IMR-90 (cell line): ENCODE data around the gene SRCAP. TPM values are rescaled to one million over a fixed set of nuclear protein-coding genes. Genes with fewer than 3 reads are reported as not detected.

ENCODE experiments used
- ATAC-seq: fragments of 200-7000 bp; cut with Tn5 transposase; 2 replicates; pipeline ENCODE4 v1.9.1; 2020; ENCODE audit warnings: low read depth, mild to moderate bottlenecking, moderate library complexity
- BruUV-seq: library from RNA; stranded (reverse); fragments of 400-500 nt; replicated peaks from 2 replicates; lab custom pipeline; 2021; lab: Mats Ljungman, UMichigan
- CTCF ChIA-PET: fragments of 300-600 bp; formaldehyde crosslinking; extraction: SDS; loops from one replicate; lab custom pipeline; 2021; ENCODE audit warnings: antibody characterized with exemption; lab: Yijun Ruan, JAX
- POLR2A ChIA-PET: fragments of 300-600 bp; sonication (Branson Sonifier 250); formaldehyde crosslinking; loops from one replicate; lab custom pipeline; 2022; ENCODE audit warnings: antibody characterized with exemption; ENCODE audit not compliant: unreplicated experiment; lab: Charles Lee
- DNase-seq: peaks from one replicate; pipeline ENCODE4 v3.0.0; 2013
- H2AFZ ChIP-seq: replicated peaks from 2 replicates; pipeline ENCODE3; 2013; ENCODE audit warnings: low read length, mild to moderate bottlenecking; ENCODE audit not compliant: poor library complexity
- H2AK5ac ChIP-seq: 2 replicates; pipeline ENCODE4 v1.6.1; 2013; ENCODE audit warnings: low read depth, low read length, inconsistent platforms
- H2AK9ac ChIP-seq: replicated peaks from 2 replicates; pipeline ENCODE3; 2013; ENCODE audit warnings: mild to moderate bottlenecking, low read depth, low read length, moderate library complexity; ENCODE audit not compliant: poor library complexity
- H2BK120ac ChIP-seq: 2 replicates; pipeline ENCODE4 v1.6.1; 2013; ENCODE audit warnings: low read depth, low read length, inconsistent platforms
- H2BK15ac ChIP-seq: 3 replicates; pipeline ENCODE4 v1.6.1; 2013; ENCODE audit warnings: low read depth, low read length, inconsistent platforms
- H2BK20ac ChIP-seq: 2 replicates; pipeline ENCODE4 v1.6.1; 2013; ENCODE audit warnings: low read depth, mild to moderate bottlenecking, inconsistent platforms, low read length, moderate library complexity
- H2BK5ac ChIP-seq: 2 replicates; pipeline ENCODE4 v1.6.1; 2013; ENCODE audit warnings: mild to moderate bottlenecking, low read depth, low read length, inconsistent platforms; ENCODE audit not compliant: poor library complexity, severe bottlenecking
- H3K14ac ChIP-seq: replicated peaks from 2 replicates; pipeline ENCODE4 v1.6.1; 2013; ENCODE audit warnings: low read depth, low read length, inconsistent platforms
- H3K18ac ChIP-seq: 2 replicates; pipeline ENCODE4 v1.6.1; 2013; ENCODE audit warnings: low read depth, low read length, control low read depth
- H3K23ac ChIP-seq: 2 replicates; pipeline ENCODE4 v1.6.1; 2013; ENCODE audit warnings: low read depth, low read length, inconsistent platforms
- H3K27ac ChIP-seq: 2 replicates; pipeline ENCODE4 v1.5.1; 2013; ENCODE audit warnings: mild to moderate bottlenecking, control low read depth, low read length; ENCODE audit not compliant: insufficient read depth
- H3K27me3 ChIP-seq: 2 replicates; pipeline ENCODE4 v1.6.1; 2013; ENCODE audit warnings: low read length; ENCODE audit not compliant: control insufficient read depth, insufficient read depth
- H3K36me3 ChIP-seq: 2 replicates; pipeline ENCODE4 v1.6.1; 2013; ENCODE audit warnings: low read length, mixed read lengths; ENCODE audit not compliant: control insufficient read depth, insufficient read depth
- H3K4ac ChIP-seq: 2 replicates; pipeline ENCODE4 v1.6.1; 2013; ENCODE audit warnings: low read depth, low read length, inconsistent platforms
- H3K4me1 ChIP-seq: 2 replicates; pipeline ENCODE4 v1.6.1; 2013; ENCODE audit warnings: low read length, mixed read lengths; ENCODE audit not compliant: control insufficient read depth, insufficient read depth
- H3K4me2 ChIP-seq: 2 replicates; pipeline ENCODE4 v1.6.1; 2013; ENCODE audit warnings: low read depth, mild to moderate bottlenecking, control low read depth, low read length, moderate library complexity
- H3K4me3 ChIP-seq: 2 replicates; pipeline ENCODE4 v1.5.1; 2013; ENCODE audit warnings: low read depth, mild to moderate bottlenecking, control low read depth, low read length, moderate library complexity; ENCODE audit not compliant: insufficient read depth
- H3K56ac ChIP-seq: 2 replicates; pipeline ENCODE4 v1.6.1; 2013; ENCODE audit warnings: low read length, inconsistent platforms; ENCODE audit not compliant: insufficient read depth; ENCODE audit errors: extremely low read depth
- H3K79me1 ChIP-seq, 2 experiments: 2 replicates each; pipeline ENCODE4 v1.6.1; 2013; ENCODE audit warnings: low read length in 2 of 2, inconsistent platforms in 1 of 2, low read depth in 1 of 2
- H3K9ac ChIP-seq: 2 replicates; pipeline ENCODE4 v1.6.1; 2013; ENCODE audit warnings: low read depth, low read length, control low read depth
- H3K9me1 ChIP-seq: 2 replicates; pipeline ENCODE4 v1.6.1; 2013; ENCODE audit warnings: low read length, inconsistent platforms; ENCODE audit not compliant: insufficient read depth
- H3K9me3 ChIP-seq: 2 replicates; pipeline ENCODE4 v1.6.1; 2013; ENCODE audit warnings: low read length; ENCODE audit not compliant: control insufficient read depth, insufficient read depth
- H4K20me1 ChIP-seq: 2 replicates; pipeline ENCODE4 v1.6.1; 2013; ENCODE audit warnings: low read length, inconsistent platforms; ENCODE audit not compliant: insufficient read depth
- H4K5ac ChIP-seq: 2 replicates; pipeline ENCODE4 v1.6.1; 2013; ENCODE audit warnings: mild to moderate bottlenecking, low read depth, low read length, control low read depth
- H4K8ac ChIP-seq, 2 experiments: 2 replicates each; pipeline ENCODE4 v1.6.1; 2013; ENCODE audit warnings: low read depth in 2 of 2, low read length in 2 of 2, control low read depth in 1 of 2, inconsistent platforms in 1 of 2
- H4K91ac ChIP-seq: 2 replicates; pipeline ENCODE4 v1.6.1; 2013; ENCODE audit warnings: low read depth, low read length, inconsistent platforms; ENCODE audit not compliant: insufficient read depth
- CEBPB ChIP-seq: IDR thresholded peaks from 2 replicates; pipeline ENCODE4 v1.6.1; 2012; ENCODE audit warnings: low read depth, low read length, improper control_type of control experiment
- CTCF ChIP-seq: conservative IDR thresholded peaks from 2 replicates; pipeline ENCODE4 v1.5.1; 2012; ENCODE audit warnings: mild to moderate bottlenecking, low read depth, low read length, improper control_type of control experiment
- MAFK ChIP-seq: IDR thresholded peaks from 2 replicates; pipeline ENCODE4 v1.6.1; 2012; ENCODE audit warnings: low read depth, low read length, improper control_type of control experiment
- RFX5 ChIP-seq: IDR thresholded peaks from 2 replicates; pipeline ENCODE4 v1.8.0; 2012; ENCODE audit warnings: low read depth, mild to moderate bottlenecking, low read length, moderate library complexity
- SMC3 ChIP-seq: fragments of 150-350 bp; IDR thresholded peaks from 2 replicates; pipeline ENCODE4 v1.6.1; 2016; ENCODE audit warnings: low read depth, mild to moderate bottlenecking, antibody characterized with exemption, low read length, moderate library complexity
- WGBS, 2 experiments: methylation state at CpG; one replicate each; pipeline versions ENCODE4 v1.1.5 to v1.1.7; 2013; ENCODE audit warnings: missing lambda C conversion rate in 2 of 2; ENCODE audit not compliant: insufficient read length in 1 of 2; ENCODE audit errors: extremely low coverage in 2 of 2; 5-methylcytosine and 5-hydroxymethylcytosine counted together
- dilution Hi-C: fragments of 300-500 bp; cut with HindIII; formaldehyde crosslinking; loops from one replicate; pipeline ENCODE4 v1.14.3; 2018; ENCODE audit warnings: low sequenced_read_pairs; ENCODE audit not compliant: unreplicated experiment
- in situ Hi-C: fragments of 300-500 bp; cut with MboI; formaldehyde crosslinking; loops from 3 replicates; pipeline ENCODE4 v1.14.3; 2019; ENCODE audit warnings: low sequenced_read_pairs, inconsistent platforms, mixed read lengths
- intact Hi-C: fragments of 100-400 bp; cut with micrococcal nuclease; formaldehyde crosslinking; loops from 2 replicates; pipeline ENCODE4 v1.10.0; 2022
- polyA plus RNA-seq, 3 experiments: library from polyadenylated mRNA; depleted of rRNA; stranded (reverse); fragments of >200 nt; gene quantifications; 2 replicates each; pipeline ENCODE4 v1.2.3, GENCODE V29; 2012; ENCODE audit warnings: low replicate concordance in 1 of 3
- total RNA-seq: library from RNA; depleted of rRNA; stranded (reverse); fragments of >200 nt; gene quantifications from 2 replicates; pipeline ENCODE4 v1.2.3, GENCODE V29; 2012

SRCAP gene
- total and polyA plus RNA-seq, 2 of the 4 experiments (the other 2 are of a cell fraction) = 4.5 to 8.2 TPM

- Histone ChIP-seq H2AK9ac (no peak overlapping the region), H2BK120ac (no peak overlapping the region), H2BK15ac (no peak overlapping the region), H2AK5ac (no peak overlapping the region), H3K9me1 (peaks cover 10% of the 10 kb centered on the region; the same call in 1 of the 2 replicates), H4K91ac (no peak overlapping the region), H3K4me2 (no peak overlapping the region), H3K27me3 (no peaks in the 10 kb centered on the region), H2BK20ac (no peak overlapping the region), H4K5ac (no peak overlapping the region), H3K14ac (no peak overlapping the region), H3K9me3 (no peaks in the 10 kb centered on the region), H4K20me1 (peaks cover 56% of the 10 kb centered on the region), H3K56ac (no peak overlapping the region), H3K9ac (no peak overlapping the region), H3K23ac (no peak overlapping the region; the same call in 1 of the 2 replicates), H3K18ac (no peak overlapping the region), H4K8ac (no peak overlapping the region), H2BK5ac (no peak overlapping the region), H3K27ac (no peak overlapping the region), H3K4me1 (peaks cover 8% of the 10 kb centered on the region; the same call in 1 of the 2 replicates), H3K36me3 (peaks cover 75% of the 10 kb centered on the region), H2AFZ (no peak overlapping the region), H3K4ac (no peak overlapping the region), H3K4me3 (no peak overlapping the region), H3K79me1 (peaks cover 45 to 72% of the 10 kb centered on the region in 2 experiments)
- BruUV-seq = no TSS peak
- in situ Hi-C loops (no loop called here), dilution Hi-C loops (no loop called here), intact Hi-C loops (no loop called here)
- ChIA-PET CTCF (no interaction called here), POLR2A (interaction anchor here (0.6 kb wide), 1 partner anchor 454 kb away, joined by 8 read pairs; the partner anchor contains the start of gene KAT8)
- ATAC-seq = no peak
- no peak for TF ChIP-seq MAFK
- TF ChIP-seq CTCF = no peak
- no peak for TF ChIP-seq SMC3
- no peak for TF ChIP-seq CEBPB
- TF ChIP-seq RFX5 = no peak
- WGBS, 2 experiments = 80% methylated on average over 1 of the region's 9 CpGs; no CpG with 5 or more reads in 1 of the 2 experiments
- no peak for DNase-seq
Observed at GRCh38 chr16:30663820-30664219, 35.2 kb upstream of the SRCAP start.
